Uterus (tissue), 4 donors: ENCODE measurements around the gene NFILZ. TPM values are rescaled to one million over a fixed set of nuclear protein-coding genes. Genes with fewer than 3 reads are reported as not detected.
"Not testable (repeated sequence)": the region's sequence is repeated elsewhere in the genome, so short reads cannot be mapped to it uniquely, and the experiment has no call there.

Experiments used
- DNase-seq, 2 donors: peaks; one replicate each; pipeline ENCODE4 v3.0.0-alpha.2; 2019 to 2020
- H3K27ac ChIP-seq, 2 donors: fragments of 200-600 bp; sonication (generic); 1 replicate in 1 of 2; 2 replicates in 1 of 2; pipeline ENCODE4 v1.5.1; 2016 to 2018
- H3K27me3 ChIP-seq, 2 donors: fragments of 200-600 bp; sonication (generic); one replicate each; pipeline ENCODE4 v1.5.1; 2018 to 2019; ENCODE audit warnings: control low read depth in 1 of 2
- H3K36me3 ChIP-seq, 2 donors: fragments of 200-600 bp; sonication (generic); one replicate each; pipeline ENCODE4 v1.5.1; 2019; ENCODE audit warnings: control low read depth in 1 of 2
- H3K4me1 ChIP-seq, 2 donors: fragments of 200-600 bp; sonication (generic); one replicate each; pipeline ENCODE4 v1.5.1; 2018 to 2019; ENCODE audit warnings: control low read depth in 1 of 2
- H3K4me3 ChIP-seq, 2 donors: fragments of 200-600 bp; sonication (generic); 1 replicate in 1 of 2; 2 replicates in 1 of 2; pipeline ENCODE4 v1.5.1; 2018 to 2019; ENCODE audit warnings: mild to moderate bottlenecking in 1 of 2
- H3K9me3 ChIP-seq, 2 donors: fragments of 200-600 bp; sonication (generic); one replicate each; pipeline ENCODE4 v1.5.1; 2019; ENCODE audit warnings: control low read depth in 1 of 2
- POLR2A ChIP-seq, 2 donors: fragments of 450-650 bp; IDR thresholded peaks; one replicate each; pipeline ENCODE4 v1.6.1; 2016; ENCODE audit warnings: antibody characterized with exemption in 2 of 2, mild to moderate bottlenecking in 1 of 2, moderate library complexity in 1 of 2
- intact Hi-C: fragments of 100-400 bp; cut with DNase I; formaldehyde crosslinking; loops from one replicate; pipeline ENCODE4 v1.15.1; 2023; ENCODE audit warnings: low total_unique reads
- total RNA-seq, 4 donors: library from RNA; depleted of rRNA in 3 of 4; stranded (reverse); fragments of >200 nt in 3 of 4; gene quantifications; one replicate each; pipeline versions ENCODE4 v1.1.0 to v1.2.4, GENCODE V29; 2014 to 2023
- TF ChIP-seq, protein P1 (sequence below), 4 experiments: fragments of 200-600 bp in 2 of 4; fragments of 450-650 bp in 2 of 4; sonication (generic) in 2 of 4; IDR thresholded peaks; one replicate each; pipeline ENCODE4 v1.5.1; 2016 to 2019; ENCODE audit warnings: antibody characterized with exemption in 4 of 4, mild to moderate bottlenecking in 2 of 4, moderate library complexity in 1 of 4
- donor health status: DM: yes; HTN: yes; CAD: no.

The NFILZ gene
- total RNA-seq, 4 donors from 2014 or later: not detected

DNA sequence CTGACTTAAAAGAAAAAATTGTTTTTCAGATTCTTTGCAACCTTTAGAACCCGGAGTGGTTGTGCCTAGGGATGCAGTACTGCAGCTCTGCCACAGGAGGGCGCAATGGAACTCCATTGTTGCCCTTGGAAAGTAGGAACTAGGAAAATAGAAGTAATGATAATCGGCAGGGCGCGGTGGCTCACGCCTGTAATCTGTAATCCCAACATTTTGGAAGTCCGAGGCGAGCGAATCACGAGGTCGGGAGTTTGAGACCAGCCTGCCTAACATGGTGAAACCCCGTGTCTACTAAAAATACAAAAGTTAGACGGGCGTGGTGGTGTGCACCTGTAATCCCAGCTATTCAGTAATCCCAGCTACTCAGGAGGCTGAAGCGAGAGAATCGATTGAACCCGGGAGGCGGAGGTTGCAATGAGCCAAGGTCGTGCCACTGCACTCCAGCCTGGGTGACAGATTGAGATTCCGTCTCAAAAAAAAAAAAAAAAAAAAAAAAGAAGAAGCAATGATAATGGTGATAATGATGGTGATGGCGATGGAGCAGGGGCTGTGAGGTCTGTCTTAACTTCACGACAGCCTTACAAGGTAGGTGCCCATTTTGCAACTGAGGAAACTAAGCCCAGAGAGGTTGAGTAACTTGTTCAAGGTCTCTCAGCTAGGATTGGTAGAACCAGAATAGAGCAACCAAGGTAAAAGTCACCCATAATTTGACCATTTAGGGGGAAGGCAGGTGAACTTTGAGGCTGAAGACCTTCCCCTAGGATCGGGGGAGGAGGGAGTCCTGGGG lies 14.4 kb upstream of the NFILZ start:
- Histone ChIP-seq H3K4me3 (no peak overlapping the region), H3K27ac (no peak overlapping the region), H3K36me3 (no peaks in the 10 kb centered on the region), H3K9me3 (no peaks in the 10 kb centered on the region), H3K4me1 (peaks cover 0 to 6% of the 10 kb centered on the region in 2 donors), H3K27me3 (no peaks in the 10 kb centered on the region)
- DNase-seq: peak in 1 of 2 donors; percentile 38
- TF ChIP-seq, protein P1, sequence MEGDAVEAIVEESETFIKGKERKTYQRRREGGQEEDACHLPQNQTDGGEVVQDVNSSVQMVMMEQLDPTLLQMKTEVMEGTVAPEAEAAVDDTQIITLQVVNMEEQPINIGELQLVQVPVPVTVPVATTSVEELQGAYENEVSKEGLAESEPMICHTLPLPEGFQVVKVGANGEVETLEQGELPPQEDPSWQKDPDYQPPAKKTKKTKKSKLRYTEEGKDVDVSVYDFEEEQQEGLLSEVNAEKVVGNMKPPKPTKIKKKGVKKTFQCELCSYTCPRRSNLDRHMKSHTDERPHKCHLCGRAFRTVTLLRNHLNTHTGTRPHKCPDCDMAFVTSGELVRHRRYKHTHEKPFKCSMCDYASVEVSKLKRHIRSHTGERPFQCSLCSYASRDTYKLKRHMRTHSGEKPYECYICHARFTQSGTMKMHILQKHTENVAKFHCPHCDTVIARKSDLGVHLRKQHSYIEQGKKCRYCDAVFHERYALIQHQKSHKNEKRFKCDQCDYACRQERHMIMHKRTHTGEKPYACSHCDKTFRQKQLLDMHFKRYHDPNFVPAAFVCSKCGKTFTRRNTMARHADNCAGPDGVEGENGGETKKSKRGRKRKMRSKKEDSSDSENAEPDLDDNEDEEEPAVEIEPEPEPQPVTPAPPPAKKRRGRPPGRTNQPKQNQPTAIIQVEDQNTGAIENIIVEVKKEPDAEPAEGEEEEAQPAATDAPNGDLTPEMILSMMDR (IDR thresholded peaks at IDR 0.05): peak; percentile 72 to 88 (median 83)
- no peak for TF ChIP-seq POLR2A (IDR thresholded peaks at IDR 0.05)
- intact Hi-C loops: no loop called here

- no peak for DNase-seq
- no peaks in the 10 kb centered on the region for H3K9me3 ChIP-seq
- intact Hi-C loops: no loop called here
- no peaks in the 10 kb centered on the region for H3K36me3 ChIP-seq
- TF ChIP-seq, protein P1 (IDR thresholded peaks at IDR 0.05): no peak
- TF ChIP-seq POLR2A (IDR thresholded peaks at IDR 0.05): no peak
- peaks cover 0 to under 1% of the 10 kb centered on the region in 2 donors for H3K4me1 ChIP-seq
- no peak overlapping the region for H3K27ac ChIP-seq
- H3K4me3 ChIP-seq: no peak overlapping the region
- H3K27me3 ChIP-seq: no peaks in the 10 kb centered on the region
These were observed 13.6 kb upstream of the NFILZ start for GRCh38 chr19:8616861-8617260.

DNA sequence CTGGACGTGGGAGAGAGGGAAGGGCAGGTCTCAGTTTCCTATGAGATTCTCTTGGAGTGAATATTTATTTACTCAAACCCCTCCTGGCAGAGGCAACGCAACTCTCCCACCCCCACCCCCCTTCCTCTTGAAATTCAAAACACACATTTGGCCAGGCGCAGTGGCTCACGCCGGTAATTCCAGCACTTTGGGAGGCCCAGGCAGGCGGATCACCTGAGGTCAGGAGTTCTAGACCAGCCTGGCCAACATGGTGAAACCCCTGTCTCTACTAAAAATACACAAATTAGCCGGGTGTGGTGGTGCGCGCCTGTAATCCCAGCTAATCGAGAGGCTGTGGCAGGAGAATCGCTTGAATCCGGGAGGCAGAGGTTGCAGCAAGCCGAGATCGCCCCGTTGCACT lies 13.1 kb upstream of the NFILZ start:
- intact Hi-C loops, DNase-seq, H3K9me3 ChIP-seq, H3K27ac ChIP-seq, H3K4me3 ChIP-seq, H3K36me3 ChIP-seq, H3K4me1 ChIP-seq, H3K27me3 ChIP-seq: not testable (repeated sequence)

DNA sequence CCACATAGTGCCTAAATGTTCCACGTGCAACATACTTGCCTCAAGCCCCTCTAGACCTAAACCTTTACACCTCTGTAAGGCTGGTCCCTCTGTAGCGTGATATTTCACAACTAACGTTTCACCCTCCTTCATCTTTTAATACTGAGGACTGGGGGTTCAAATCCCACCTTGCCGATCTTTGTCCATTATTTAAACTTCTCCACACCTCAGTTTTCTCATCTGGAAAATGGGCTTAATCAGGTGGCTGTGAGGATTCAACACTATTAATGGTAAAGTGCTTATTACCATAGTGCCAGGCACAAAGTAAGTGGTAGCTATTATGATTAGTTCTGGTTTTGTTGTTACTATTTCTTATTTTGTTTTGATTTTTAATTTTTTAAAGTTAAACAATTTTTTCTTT lies 12.4 kb upstream of the NFILZ start:
- no peak for DNase-seq
- intact Hi-C loops: no loop called here
- Histone ChIP-seq H3K4me3 (no peak overlapping the region), H3K27me3 (no peaks in the 10 kb centered on the region), H3K4me1 (no peaks in the 10 kb centered on the region), H3K9me3 (no peaks in the 10 kb centered on the region), H3K36me3 (no peaks in the 10 kb centered on the region), H3K27ac (no peak overlapping the region)
- no peak for TF ChIP-seq POLR2A (IDR thresholded peaks at IDR 0.05)
- TF ChIP-seq, protein P1 (IDR thresholded peaks at IDR 0.05): no peak

- intact Hi-C loops: no loop called here
- Histone ChIP-seq H3K9me3 (no peaks in the 10 kb centered on the region), H3K27me3 (no peaks in the 10 kb centered on the region), H3K4me1 (no peaks in the 10 kb centered on the region), H3K4me3 (no peak overlapping the region), H3K36me3 (no peaks in the 10 kb centered on the region), H3K27ac (no peak overlapping the region)
- TF ChIP-seq POLR2A (IDR thresholded peaks at IDR 0.05): no peak
- TF ChIP-seq, protein P1 (IDR thresholded peaks at IDR 0.05): no peak
- DNase-seq: no peak
These were observed 11.7 kb upstream of the NFILZ start for GRCh38 chr19:8618751-8619150.

GRCh38 chr19:8622886-8623285 lies 7.5 kb upstream of the NFILZ start:
- intact Hi-C loops, H3K27me3 ChIP-seq, H3K36me3 ChIP-seq, H3K27ac ChIP-seq, DNase-seq, H3K4me1 ChIP-seq, H3K9me3 ChIP-seq, H3K4me3 ChIP-seq: not testable (repeated sequence)
